ENCODE results near the gene SF3A1.

Gene SF3A1

GRCh38 chr22:30400159-30400558, 43.5 kb upstream of the SF3A1 start:
- no peaks in the 10 kb centered on the region for H3K9me3 Mint-ChIP-seq
- peaks cover 6% of the 10 kb centered on the region for H3K36me3 Mint-ChIP-seq (ENCODE audit: low read depth)
- no peak overlapping the region for H3K4me3 Mint-ChIP-seq
- peaks cover 43% of the 10 kb centered on the region for H3K4me1 Mint-ChIP-seq
- no peak for DNase-seq
- no peak for TF ChIP-seq CTCF (IDR thresholded peaks at IDR 0.05)
- H3K27ac Mint-ChIP-seq, result no peak overlapping the region
- peaks cover 31% of the 10 kb centered on the region for H3K27me3 Mint-ChIP-seq (ENCODE audit: low read depth, poor library complexity)

GRCh38 chr22:30399718-30400117, 43.0 kb upstream of the SF3A1 start:
- peaks cover 29% of the 10 kb centered on the region for H3K27me3 Mint-ChIP-seq (ENCODE audit: low read depth, poor library complexity)
- no peak for TF ChIP-seq CTCF (IDR thresholded peaks at IDR 0.05)
- peaks cover 43% of the 10 kb centered on the region for H3K4me1 Mint-ChIP-seq
- no peaks in the 10 kb centered on the region for H3K9me3 Mint-ChIP-seq
- H3K36me3 Mint-ChIP-seq (ENCODE audit: low read depth), result peaks cover 6% of the 10 kb centered on the region
- no peak overlapping the region for H3K4me3 Mint-ChIP-seq
- no peak for DNase-seq
- H3K27ac Mint-ChIP-seq, result no peak overlapping the region

- Mint-ChIP-seq H3K27ac (no peak overlapping the region), H3K27me3 (ENCODE audit: low read depth, poor library complexity) (peaks cover 31% of the 10 kb centered on the region), H3K4me3 (peak overlapping the region; percentile 84), H3K36me3 (ENCODE audit: low read depth) (peaks cover under 1% of the 10 kb centered on the region), H3K4me1 (peaks cover 44% of the 10 kb centered on the region), H3K9me3 (no peaks in the 10 kb centered on the region)
- no peak for DNase-seq
- TF ChIP-seq CTCF (IDR thresholded peaks at IDR 0.05), result no peak
These were observed 42.3 kb upstream of the SF3A1 start for GRCh38 chr22:30398685-30399680.

GRCh38 chr22:30397656-30398635, 41.3 kb upstream of the SF3A1 start:
- H3K4me3 Mint-ChIP-seq, result peak overlapping the region; percentile 84
- no peaks in the 10 kb centered on the region for H3K9me3 Mint-ChIP-seq
- DNase-seq, result no peak
- peaks cover 54% of the 10 kb centered on the region for H3K4me1 Mint-ChIP-seq
- no peaks in the 10 kb centered on the region for H3K36me3 Mint-ChIP-seq (ENCODE audit: low read depth)
- no peak for TF ChIP-seq CTCF (IDR thresholded peaks at IDR 0.05)
- H3K27me3 Mint-ChIP-seq (ENCODE audit: low read depth, poor library complexity), result peaks cover 36% of the 10 kb centered on the region
- no peak overlapping the region for H3K27ac Mint-ChIP-seq

- Mint-ChIP-seq H3K9me3 (no peaks in the 10 kb centered on the region), H3K4me3 (peak within 1 kb of the TSS; percentile 84), H3K27me3 (ENCODE audit: low read depth, poor library complexity) (peaks cover 36% of the 10 kb centered on the region), H3K4me1 (peaks cover 60% of the 10 kb centered on the region), H3K36me3 (ENCODE audit: low read depth) (no peaks in the 10 kb centered on the region), H3K27ac (no peak within 1 kb of the TSS)
- TF ChIP-seq CTCF (IDR thresholded peaks at IDR 0.05), result no peak
- peak; percentile 76 for DNase-seq
These were observed 40.4 kb upstream of the SF3A1 start, which contains the start of gene SEC14L2 for GRCh38 chr22:30396871-30397655. TSS of gene SEC14L2 (plus strand) at chr22:30397018. CDS start at chr22:30397117, 99 bp downstream.
